Urinary bladder (tissue), 4 donors: ENCODE measurements around the gene RAMACL. TPM values are rescaled to one million over a fixed set of nuclear protein-coding genes. Genes with fewer than 3 reads are reported as not detected.
"Not testable (repeated sequence)": the region's sequence is repeated elsewhere in the genome, so short reads cannot be mapped to it uniquely, and the experiment has no call there.

Experiments
- DNase-seq: peaks from one replicate; pipeline ENCODE4 v3.0.0-alpha.2; 2015; ENCODE audit errors: extremely low spot score
- H3K27ac ChIP-seq: one replicate; pipeline ENCODE4 v1.5.1; 2013; ENCODE audit warnings: low read depth, mild to moderate bottlenecking, moderate library complexity
- H3K36me3 ChIP-seq: one replicate; pipeline ENCODE4 v1.6.1; 2013; ENCODE audit warnings: mild to moderate bottlenecking, moderate library complexity; ENCODE audit not compliant: insufficient read depth
- H3K4me1 ChIP-seq: one replicate; pipeline ENCODE4 v1.6.1; 2013; ENCODE audit warnings: mild to moderate bottlenecking, moderate library complexity; ENCODE audit not compliant: insufficient read depth
- H3K4me3 ChIP-seq: one replicate; pipeline ENCODE4 v1.5.1; 2013; ENCODE audit warnings: low read depth, low read length
- WGBS: extraction: QIAGEN DNeasy Blood & Tissue Kit; methylation state at CpG from one replicate; pipeline ENCODE4 v1.1.7; 2013; 5-methylcytosine and 5-hydroxymethylcytosine counted together
- polyA plus RNA-seq: library from polyadenylated mRNA; stranded (reverse); fragments of 200-250 nt; gene quantifications from one replicate; pipeline ENCODE4 v1.2.3, GENCODE V29; 2013
- total RNA-seq: library from RNA; depleted of rRNA; stranded (reverse); fragments of >200 nt; gene quantifications from one replicate; pipeline ENCODE4 v1.2.3, GENCODE V29; 2014
- donor health status: healthy with polysubstance abuse.
- donor health status: healthy.

RAMACL gene
- total RNA-seq (6.0 TPM), polyA plus RNA-seq (0.37 TPM)

- Histone ChIP-seq H3K4me1 (no peaks in the 10 kb centered on the region), H3K36me3 (no peaks in the 10 kb centered on the region), H3K27ac (no peak within 1 kb of the TSS), H3K4me3 (no peak within 1 kb of the TSS)
- WGBS = 98% methylated on average over 9 of the region's 9 CpGs
- DNase-seq = no peak
Observed at GRCh38 chr6:166586424-166587156, at the start of gene RAMACL. RAMACL (minus strand) TSS chr6:166586678; CDS start chr6:166586477, 201 bp downstream.

- WGBS = 95% methylated on average over 20 of the region's 20 CpGs
- DNase-seq = no peak
- no peaks in the 10 kb centered on the region for H3K4me1 ChIP-seq
- H3K27ac ChIP-seq = no peak overlapping the region
- no peaks in the 10 kb centered on the region for H3K36me3 ChIP-seq
- no peak overlapping the region for H3K4me3 ChIP-seq
Observed at GRCh38 chr6:166635013-166635970, 48.8 kb upstream of the RAMACL start.

- not testable (repeated sequence) for H3K27ac ChIP-seq, H3K4me1 ChIP-seq, H3K36me3 ChIP-seq, H3K4me3 ChIP-seq, DNase-seq
- 95% methylated on average over 4 of the region's 4 CpGs for WGBS
Observed at GRCh38 chr6:166634581-166634980, 48.1 kb upstream of the RAMACL start.

- Histone ChIP-seq H3K4me1 (no peaks in the 10 kb centered on the region), H3K27ac (no peak overlapping the region), H3K4me3 (no peak overlapping the region), H3K36me3 (no peaks in the 10 kb centered on the region)
- no peak for DNase-seq
- WGBS = 83% methylated on average over 26 of the region's 26 CpGs
Observed at GRCh38 chr6:166633732-166634535, 47.5 kb upstream of the RAMACL start.

- no peak for DNase-seq
- WGBS = 97% methylated on average over 11 of the region's 11 CpGs
- H3K4me1 ChIP-seq = no peaks in the 10 kb centered on the region
- no peaks in the 10 kb centered on the region for H3K36me3 ChIP-seq
- no peak overlapping the region for H3K27ac ChIP-seq
- H3K4me3 ChIP-seq = no peak overlapping the region
Observed at GRCh38 chr6:166632731-166633130, 46.3 kb upstream of the RAMACL start.

GRCh38 chr6:166630462-166630861, 44.0 kb upstream of the RAMACL start:
- H3K4me1 ChIP-seq = no peaks in the 10 kb centered on the region
- no peaks in the 10 kb centered on the region for H3K36me3 ChIP-seq

GRCh38 chr6:166629628-166630027, 43.1 kb upstream of the RAMACL start:
- DNase-seq = no peak
- H3K4me3 ChIP-seq = no peak overlapping the region
- 88% methylated on average over 5 of the region's 5 CpGs for WGBS
- H3K27ac ChIP-seq = no peak overlapping the region
- no peaks in the 10 kb centered on the region for H3K36me3 ChIP-seq
- no peaks in the 10 kb centered on the region for H3K4me1 ChIP-seq

More at GRCh38 chr6:166630462-166630861, 44.0 kb upstream of the RAMACL start:
- Histone ChIP-seq H3K27ac (no peak overlapping the region), H3K4me3 (no peak overlapping the region)
- WGBS = 76% methylated on average over 6 of the region's 6 CpGs
- DNase-seq = no peak

GRCh38 chr6:166627875-166628801, 41.7 kb upstream of the RAMACL start:
- Histone ChIP-seq H3K27ac (peak overlapping the region; percentile 84), H3K36me3 (no peaks in the 10 kb centered on the region), H3K4me1 (no peaks in the 10 kb centered on the region), H3K4me3 (peak overlapping the region; percentile 61)
- WGBS = 1% methylated on average over 61 of the region's 61 CpGs
- no peak for DNase-seq

GRCh38 chr6:166627033-166627874, 40.8 kb upstream of the RAMACL start, which contains the start of gene RPS6KA2:
RPS6KA2 (minus strand) TSS chr6:166627251; CDS start chr6:166627019, 232 bp downstream.
- peak within 1 kb of the TSS; percentile 90 for H3K27ac ChIP-seq
- no peaks in the 10 kb centered on the region for H3K36me3 ChIP-seq
- no peaks in the 10 kb centered on the region for H3K4me1 ChIP-seq
- under 1% methylated on average over 87 of the region's 87 CpGs for WGBS
- H3K4me3 ChIP-seq = peak within 1 kb of the TSS; percentile 84
- peak; percentile 99 for DNase-seq

GRCh38 chr6:166626177-166627032, 39.9 kb upstream of the RAMACL start:
- Histone ChIP-seq H3K4me1 (no peaks in the 10 kb centered on the region), H3K27ac (peak overlapping the region; percentile 90), H3K4me3 (peak overlapping the region; percentile 84), H3K36me3 (no peaks in the 10 kb centered on the region)
- WGBS = 1% methylated on average over 66 of the region's 66 CpGs
- no peak for DNase-seq

- no peak for DNase-seq
- 29% methylated on average over 5 of the region's 5 CpGs for WGBS
- Histone ChIP-seq H3K4me3 (peak overlapping the region; percentile 84), H3K36me3 (no peaks in the 10 kb centered on the region), H3K4me1 (no peaks in the 10 kb centered on the region), H3K27ac (no peak overlapping the region)
Observed at GRCh38 chr6:166625356-166625755, 38.9 kb upstream of the RAMACL start.
